ENCODE data around the gene TUBGCP6.

TUBGCP6 gene, protein sequence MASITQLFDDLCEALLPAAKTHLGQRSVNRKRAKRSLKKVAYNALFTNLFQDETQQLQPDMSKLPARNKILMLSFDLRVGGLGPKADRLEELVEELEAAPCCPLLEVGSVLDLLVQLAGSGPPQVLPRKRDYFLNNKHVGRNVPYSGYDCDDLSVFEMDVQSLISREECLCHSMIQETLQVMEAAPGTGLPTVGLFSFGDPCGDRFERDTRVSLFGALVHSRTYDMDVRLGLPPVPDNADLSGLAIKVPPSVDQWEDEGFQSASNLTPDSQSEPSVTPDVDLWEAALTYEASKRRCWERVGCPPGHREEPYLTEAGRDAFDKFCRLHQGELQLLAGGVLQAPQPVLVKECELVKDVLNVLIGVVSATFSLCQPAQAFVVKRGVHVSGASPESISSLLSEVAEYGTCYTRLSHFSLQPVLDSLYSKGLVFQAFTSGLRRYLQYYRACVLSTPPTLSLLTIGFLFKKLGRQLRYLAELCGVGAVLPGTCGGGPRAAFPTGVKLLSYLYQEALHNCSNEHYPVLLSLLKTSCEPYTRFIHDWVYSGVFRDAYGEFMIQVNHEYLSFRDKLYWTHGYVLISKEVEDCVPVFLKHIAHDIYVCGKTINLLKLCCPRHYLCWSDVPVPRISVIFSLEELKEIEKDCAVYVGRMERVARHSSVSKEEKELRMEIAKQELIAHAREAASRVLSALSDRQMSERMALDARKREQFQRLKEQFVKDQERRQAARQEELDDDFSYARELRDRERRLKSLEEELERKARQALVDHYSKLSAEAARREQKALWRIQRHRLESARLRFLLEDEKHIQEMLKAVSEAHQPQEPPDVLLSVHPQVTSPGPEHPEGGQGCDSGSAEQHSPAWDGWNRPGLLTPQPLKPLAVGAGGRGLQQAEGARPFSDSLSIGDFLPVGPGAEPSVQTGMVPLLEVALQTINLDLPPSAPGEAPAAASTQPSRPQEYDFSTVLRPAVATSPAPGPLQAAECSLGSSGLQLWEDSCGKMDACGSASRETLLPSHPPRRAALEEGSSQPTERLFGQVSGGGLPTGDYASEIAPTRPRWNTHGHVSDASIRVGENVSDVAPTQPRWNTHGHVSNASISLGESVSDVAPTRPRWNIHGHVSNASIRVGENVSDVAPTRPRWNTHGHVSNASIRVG (N-terminal part only)

DNA sequence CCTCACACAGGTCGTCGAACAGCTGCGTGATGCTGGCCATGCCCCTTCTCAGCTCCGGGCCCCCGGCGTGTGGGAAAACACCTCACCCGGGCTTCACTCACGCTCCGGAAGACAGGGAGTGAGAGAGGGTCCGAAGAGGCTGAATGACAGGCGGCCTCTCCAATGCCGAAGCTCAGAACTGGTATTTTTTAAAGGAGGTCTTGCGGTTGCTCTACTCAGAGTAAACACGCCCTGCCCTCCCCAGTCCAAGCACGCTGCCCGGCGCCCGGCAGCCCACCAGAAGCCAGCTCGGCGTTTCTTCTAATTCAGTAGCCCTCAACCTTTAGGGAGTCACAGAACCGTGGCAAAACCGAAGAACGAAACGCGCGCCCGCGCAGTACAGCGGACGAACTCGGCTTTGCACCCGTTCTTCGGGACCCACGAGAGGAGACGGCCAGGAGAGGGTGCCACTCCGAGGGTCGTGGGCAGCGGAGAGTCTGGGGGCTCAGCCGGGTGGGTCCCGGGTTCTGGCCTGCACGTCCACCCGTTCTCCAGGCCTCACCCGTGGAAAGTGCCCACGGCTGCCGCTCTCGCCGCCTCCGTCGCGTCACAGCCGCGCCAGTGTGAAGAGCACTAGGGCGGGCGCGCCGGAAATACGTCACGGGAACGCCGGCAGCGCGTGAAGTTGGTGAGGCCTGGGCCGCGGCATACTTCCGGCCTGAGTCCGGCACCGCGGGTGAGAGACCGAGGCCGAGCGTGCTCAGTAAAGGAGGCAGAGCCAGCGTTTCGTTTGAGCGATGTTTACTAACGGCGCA, at the start of gene TUBGCP6:
Gene TUBGCP6, minus strand, starts transcription at position 604 of the 794 bp plus-strand sequence. Its CDS starts 564 bp downstream, at position 40.
- in situ Hi-C loops (cut with MboI; ENCODE audit: low sequenced_read_pairs), result no loop called here

DNA sequence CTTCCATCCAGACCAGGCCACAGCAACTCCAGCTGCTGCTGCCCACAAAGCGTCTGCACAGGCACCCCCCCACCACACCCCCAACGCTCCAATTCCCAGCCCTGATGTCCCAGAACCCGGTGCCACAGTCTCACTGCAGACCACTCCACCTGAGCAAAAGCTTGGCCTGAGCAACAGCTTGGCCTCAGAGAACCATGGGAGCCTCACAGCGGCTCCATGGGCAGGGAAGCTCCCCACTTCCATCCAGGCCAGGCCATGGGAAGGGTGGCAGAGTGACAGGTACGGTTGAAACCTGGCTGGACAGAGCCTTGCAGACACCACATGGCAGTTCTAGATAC, 49.5 kb upstream of the TUBGCP6 start:
- in situ Hi-C loops (cut with MboI; ENCODE audit: low sequenced_read_pairs), result no loop called here

DNA sequence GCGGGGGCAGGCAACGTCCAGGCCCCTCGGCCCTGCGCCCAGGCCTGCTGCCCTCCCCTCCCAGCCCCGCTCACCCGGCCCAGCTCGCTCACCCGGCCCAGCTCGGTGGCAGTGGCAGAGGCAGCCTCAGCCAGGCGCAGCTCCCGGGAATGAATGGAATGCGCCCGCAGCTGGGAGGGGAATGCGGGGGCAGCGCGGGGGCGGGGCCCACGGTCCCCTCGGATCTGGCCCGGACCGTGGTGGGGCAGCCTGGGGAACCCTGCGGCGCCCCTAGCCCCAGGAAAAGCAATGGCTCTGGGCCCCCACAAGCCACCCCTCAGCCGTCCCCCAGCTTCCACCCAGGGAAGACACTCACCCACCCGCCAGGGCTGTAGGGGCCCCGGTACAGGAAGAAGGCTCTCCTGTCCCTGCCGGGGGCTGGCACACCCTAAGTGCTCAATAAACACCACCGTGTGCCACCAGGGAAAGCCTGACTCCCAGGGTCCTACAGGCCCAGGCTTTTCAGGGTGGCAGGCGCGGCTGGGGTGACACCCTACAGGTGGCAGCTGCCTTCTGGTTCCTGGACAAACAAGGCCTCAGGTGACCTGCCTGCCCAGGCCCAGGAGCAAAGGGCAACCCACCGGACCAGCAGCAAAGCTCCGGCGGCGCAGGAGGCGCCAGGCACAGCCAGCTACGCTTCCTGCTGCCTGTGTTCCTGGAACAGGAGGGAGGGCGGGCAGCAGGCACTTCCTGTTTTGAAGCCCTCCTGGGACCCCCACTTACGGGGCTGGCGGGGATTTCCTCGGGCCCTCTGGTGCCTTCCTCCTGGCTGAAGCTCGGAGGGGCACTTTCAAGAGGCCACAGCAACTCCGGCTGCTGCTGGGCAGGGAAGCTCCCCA, 48.9 kb upstream of the TUBGCP6 start:
- in situ Hi-C loops (cut with MboI; ENCODE audit: low sequenced_read_pairs), result no loop called here

DNA sequence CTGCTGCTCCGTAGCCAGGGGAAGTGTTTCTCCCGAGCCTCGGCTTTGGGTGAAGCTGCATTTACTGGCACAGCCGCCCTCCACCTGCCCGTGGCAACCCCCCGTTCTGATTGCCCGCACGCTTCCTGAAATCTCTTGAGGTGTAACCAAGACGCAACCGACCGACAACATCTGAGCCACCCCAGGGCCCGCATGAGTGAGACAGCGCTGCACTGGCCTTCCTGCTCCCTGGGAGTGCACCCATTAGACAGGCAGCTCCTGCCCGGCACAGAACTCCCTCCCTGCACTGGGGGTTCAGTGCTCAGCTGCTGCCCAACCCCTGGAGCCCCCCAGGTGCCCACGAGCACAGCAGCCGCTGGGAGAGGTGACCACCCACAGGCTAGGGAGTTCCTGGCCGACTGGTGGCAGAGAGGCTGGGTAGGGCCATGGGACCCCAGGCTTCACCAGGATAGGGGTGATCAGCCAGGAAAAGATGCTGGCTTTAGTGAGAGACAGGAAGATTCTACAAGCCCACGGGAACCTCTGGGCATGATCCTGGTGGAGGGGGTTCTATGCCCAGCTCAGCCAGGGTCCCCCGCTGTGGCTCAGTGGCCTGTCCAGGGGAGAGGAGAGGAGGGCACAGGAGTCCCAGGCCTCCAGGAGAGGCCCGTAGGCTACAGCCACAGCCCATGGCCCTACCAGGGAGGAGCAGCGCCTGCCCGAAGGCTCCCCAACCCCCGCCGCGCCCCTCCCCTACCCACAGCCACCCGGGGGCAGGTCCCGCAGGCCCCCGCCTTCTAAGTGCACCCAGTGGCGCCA, 48.0 kb upstream of the TUBGCP6 start:
- in situ Hi-C loops (cut with MboI; ENCODE audit: low sequenced_read_pairs), result no loop called here

DNA sequence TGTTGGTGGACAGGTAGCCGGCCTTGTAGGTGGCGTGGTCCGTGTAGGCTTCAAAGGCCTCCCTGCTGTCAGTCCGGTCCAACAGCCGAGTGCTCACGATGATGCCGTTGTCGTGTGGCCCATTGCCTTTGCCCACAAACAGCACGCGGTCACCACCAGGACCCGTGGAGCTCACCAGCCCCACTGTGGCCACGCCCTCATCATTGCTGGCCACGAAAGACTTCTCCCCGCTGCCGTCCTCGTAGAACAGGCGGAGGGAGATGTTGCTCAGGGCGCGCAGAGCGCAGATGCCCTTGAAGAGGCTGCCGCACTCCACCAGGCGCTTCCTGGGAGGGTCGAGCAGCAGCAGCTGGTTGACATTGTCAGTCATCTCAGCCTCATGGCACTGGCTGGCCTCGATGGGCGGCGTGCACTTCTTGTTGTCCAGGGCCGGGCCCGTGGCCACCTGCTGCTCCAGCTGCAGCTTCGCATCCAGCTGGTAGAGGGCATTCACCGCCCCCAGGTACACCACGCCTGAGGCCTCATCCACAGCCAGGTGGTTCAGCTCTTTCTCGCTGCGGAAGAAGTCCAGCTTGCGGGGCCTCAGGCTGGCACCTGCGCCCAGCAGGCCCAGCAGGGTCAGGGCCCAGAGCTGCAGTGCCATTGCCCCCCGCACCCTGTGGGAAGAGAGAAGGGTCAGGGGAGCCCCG, 45.3 kb upstream of the TUBGCP6 start:
- in situ Hi-C loops (cut with MboI; ENCODE audit: low sequenced_read_pairs), result no loop called here

DNA sequence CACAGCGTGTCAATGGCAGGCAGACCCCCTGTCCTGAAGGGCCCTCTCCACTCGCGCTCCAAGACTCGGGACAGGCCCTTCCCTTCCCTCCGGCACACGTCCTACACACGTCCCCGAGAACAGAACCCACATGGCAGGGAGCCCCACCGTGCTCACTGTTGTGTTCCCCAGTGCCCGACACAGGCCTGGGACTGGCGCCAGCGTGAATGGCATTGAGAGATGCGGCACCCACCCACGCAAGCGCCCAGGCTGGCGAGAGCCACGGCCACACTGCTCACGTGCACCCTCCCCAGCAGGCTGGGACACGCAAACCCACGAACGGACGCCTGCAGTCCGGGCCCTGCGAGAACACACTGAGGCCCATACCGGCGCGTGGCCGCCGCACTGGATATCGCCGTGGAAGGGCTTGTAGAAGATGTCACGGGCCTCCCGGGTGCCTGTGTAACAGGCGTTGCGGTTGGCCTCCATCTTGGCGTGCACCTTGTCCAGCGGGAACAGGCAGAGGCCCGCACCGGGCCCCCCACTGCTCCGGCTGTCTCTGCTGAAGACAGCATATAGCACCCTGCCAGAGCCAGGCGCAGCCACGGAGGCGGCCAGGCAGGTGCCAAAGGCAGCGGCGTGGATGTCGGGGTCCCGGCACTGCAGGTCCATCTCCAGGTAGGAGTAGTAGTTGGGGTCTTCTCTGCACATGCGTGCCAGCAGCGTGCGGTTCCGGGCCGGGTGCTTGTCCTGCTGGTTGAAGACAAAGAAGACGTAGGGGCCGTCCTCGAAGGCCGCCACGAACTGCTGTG, 44.5 kb upstream of the TUBGCP6 start:
- in situ Hi-C loops (cut with MboI; ENCODE audit: low sequenced_read_pairs), result no loop called here

DNA sequence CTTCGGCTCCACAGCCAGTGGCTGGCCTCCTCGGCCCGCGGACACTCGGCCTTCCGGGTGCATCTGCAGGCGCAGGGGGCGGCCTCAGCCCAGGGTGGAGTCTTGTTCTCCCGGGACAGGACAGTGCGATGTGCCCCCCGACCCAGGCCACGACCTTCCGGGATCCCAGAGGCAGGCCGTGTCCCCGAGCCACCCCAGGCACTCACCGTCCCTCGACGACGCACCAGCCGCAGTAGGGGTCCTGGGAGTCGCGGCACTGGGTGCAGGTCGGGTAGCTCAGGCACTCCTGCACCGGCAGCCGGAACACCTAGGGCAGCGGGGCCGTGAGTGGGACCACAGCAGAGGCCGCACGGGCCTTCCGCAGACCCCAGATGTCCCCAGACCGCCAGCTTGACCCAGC, 42.9 kb upstream of the TUBGCP6 start:
- in situ Hi-C loops (cut with MboI; ENCODE audit: low sequenced_read_pairs), result no loop called here

DNA sequence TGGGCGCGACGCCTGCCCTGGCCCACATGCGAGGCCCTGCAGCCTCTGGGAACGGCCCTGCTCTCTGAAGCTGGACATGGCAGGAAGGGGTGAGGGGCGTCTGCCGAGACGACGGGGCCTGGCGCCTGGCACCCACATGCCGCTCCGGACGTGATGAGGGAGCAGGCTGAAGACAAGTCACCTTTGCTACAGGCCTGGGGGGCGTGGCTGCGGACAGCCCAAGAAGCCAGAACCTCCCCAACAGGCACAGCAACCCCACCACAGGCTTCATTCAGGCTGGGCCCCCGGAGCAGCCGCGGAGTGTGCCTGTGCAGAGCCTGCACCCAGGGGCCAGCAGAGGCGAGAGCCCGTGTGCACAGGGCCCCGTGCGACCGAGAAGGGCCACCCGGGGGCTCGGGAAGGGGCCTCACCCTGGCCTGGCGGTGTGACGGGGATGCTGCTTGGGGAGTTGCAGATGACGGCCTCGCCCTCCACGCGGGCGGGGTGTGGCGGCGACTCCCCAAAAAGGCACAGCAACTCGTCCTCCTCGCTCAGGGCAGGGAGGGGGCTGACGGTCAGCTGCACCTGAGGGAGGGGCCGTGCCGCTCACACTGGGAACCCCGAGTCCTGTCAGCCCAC, 42.0 kb upstream of the TUBGCP6 start:
- in situ Hi-C loops (cut with MboI; ENCODE audit: low sequenced_read_pairs), result no loop called here

DNA sequence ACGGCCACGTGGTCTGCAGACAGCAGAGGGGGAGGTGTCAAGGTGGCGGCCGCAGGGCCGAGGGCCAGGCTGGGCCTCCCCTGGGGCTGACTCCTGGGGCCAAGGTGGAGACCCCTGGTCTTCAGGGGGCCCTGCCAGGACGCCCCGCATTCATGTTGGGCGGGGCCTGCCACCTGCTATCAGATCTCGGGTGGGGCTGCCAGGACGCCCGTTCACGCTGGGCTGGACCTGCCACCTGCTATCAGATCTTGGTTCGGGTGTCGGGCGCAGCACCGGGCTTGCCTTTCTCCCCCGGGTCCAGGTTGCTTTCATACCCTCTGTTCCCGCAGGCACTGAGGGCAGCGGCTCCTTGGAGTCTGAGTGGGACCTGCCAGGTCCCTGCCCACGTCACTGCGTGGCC, 41.5 kb upstream of the TUBGCP6 start:
- in situ Hi-C loops (cut with MboI; ENCODE audit: low sequenced_read_pairs), result no loop called here

DNA sequence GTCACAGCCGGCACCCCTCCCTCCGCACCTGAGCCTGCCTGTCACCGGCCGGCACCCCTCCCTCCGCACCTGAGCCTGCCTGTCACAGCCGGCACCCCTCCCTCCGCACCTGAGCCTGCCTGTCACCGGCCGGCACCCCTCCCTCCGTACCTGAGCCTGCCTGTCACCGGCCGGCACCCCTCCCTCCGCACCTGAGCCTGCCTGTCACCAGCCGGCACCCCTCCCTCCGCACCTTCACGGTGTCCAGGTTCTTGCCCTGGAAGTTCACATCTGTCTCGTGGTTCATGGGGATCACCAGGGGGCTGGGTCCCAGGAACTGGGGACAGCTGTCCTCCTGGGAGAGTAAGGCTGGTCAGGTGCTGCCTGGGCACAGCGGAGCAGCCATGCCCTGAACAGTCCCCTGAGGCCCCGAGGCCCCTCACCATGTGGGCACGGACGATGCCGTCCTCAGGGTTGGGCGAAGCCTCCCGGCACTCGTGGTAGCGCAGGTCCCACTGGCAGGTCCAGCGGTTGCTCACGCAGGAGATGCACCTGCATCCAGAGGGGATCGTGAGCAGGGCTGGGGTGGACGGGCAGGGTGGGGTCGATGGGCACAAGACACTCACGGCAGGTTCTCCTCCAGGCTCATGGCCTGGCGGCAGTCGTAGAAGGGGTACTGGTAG, 40.9 kb upstream of the TUBGCP6 start:
- in situ Hi-C loops (cut with MboI; ENCODE audit: low sequenced_read_pairs), result no loop called here

DNA sequence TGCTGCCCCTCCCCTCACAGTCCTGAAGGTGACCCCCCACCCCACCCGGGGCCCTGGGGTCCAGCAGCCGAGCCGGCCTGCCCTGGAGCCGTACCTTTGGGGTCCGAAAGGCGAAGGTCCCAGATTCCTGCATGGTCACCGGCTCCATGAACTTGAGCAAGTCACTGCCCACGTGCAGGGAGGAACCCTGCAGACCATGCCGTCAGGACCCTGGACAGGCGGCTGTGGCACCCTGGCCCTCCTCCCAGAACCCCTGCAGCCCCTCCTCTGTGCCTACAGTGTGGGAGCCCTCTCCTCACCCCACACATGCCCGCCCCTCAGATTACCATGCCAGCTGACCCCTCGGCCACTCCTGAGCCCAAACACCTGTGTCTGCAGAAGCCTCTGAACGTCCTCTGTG, 39.7 kb upstream of the TUBGCP6 start:
- in situ Hi-C loops (cut with MboI; ENCODE audit: low sequenced_read_pairs), result no loop called here

DNA sequence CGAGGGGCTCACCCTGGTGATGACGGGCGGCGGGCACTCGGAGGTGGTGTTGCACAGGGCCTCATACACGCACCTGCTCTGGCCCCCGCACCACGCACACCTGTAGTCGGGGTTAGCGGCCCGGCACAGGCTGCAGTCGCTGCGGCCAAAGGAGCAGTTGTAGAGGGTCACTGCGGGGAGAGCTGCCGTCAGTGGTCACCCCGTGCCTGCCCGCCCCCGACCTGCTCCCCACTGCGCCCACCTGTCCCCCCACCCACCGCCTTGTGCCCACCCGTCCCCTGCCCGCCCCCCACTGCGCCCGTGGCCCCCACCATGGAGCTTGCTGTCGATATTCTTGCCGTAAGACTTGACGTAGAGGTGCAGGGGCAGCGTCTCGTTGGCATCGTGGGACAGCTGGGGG, 39.0 kb upstream of the TUBGCP6 start:
- in situ Hi-C loops (cut with MboI; ENCODE audit: low sequenced_read_pairs), result no loop called here

DNA sequence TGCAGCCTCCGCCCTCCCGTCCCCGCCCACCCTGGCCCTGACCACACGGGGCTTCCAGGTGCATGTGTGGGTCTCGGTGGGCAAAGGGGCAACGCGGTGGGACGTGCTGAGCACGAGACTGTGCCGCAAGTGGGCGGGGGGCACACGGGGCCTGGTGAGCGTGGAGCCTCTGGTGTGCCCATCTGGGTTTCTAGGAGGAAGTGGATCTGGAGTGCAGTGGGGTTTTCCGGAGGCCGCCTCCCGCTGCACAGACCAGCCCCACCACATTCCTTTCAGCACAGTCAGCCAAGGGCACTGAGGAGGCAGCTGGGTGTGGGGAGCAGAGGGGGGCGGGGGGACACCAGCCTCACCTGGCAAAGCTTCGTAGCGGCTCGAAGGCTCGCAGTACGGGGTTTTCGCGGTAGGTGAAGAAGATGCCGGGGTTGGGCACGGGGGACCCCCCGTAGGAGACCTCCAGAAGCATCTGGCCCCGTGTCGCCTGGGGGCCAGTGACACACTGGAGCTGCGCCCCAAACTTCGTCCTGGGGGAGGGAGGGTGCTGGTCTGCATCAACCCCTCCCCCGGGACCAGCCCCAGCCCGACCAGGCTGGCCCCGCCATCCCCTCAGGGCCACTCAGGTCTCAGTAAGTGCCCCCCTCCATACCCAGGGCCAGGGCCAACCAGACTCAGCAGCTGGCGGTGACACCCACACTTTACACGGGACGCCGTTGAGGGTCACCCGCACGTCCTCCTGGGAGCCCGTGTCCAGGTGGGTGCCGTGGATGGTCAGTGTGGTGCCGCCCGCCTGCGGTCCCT, 37.7 kb upstream of the TUBGCP6 start:
- in situ Hi-C loops (cut with MboI; ENCODE audit: low sequenced_read_pairs), result no loop called here

DNA sequence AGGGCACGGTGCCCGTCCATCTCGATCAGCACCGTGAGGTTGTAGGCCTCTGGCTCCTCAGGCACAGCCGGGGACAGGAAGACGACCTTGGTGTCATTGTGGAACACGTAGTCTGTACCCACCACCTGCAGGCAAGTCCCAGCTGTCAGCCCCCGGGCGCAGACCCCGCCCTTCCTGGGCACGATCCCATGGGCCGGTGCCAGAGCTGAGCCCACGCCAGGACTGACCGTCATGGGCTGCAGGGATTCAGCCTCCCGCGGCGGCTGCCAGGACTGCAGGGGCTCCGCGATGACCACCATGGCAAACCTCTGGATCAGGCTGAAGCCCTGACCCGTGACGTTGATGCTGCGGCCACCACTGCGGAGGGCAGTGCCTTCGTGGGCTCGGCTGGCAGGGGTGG, 37.1 kb upstream of the TUBGCP6 start:
- in situ Hi-C loops (cut with MboI; ENCODE audit: low sequenced_read_pairs), result no loop called here

DNA sequence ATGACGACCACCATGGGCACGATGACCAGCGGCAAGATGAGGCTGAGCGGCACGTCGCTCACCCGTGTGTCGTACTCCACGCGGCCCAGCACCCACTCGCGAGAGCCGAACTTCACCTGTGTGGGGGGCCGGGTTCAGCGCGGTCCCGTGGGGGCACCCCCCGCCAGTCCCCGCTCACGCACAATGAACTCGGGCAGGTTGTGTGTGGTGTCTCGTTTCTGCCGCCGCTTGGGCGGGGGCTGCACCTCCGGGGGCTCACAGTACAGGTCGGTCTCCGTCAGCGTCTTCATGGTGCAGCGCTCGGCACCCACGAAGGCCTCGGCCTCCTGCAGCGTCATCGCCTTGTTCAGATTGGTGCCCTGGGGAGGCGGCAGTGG, 36.5 kb upstream of the TUBGCP6 start:
- in situ Hi-C loops (cut with MboI; ENCODE audit: low sequenced_read_pairs), result no loop called here
